ENCODE results near the gene UCP2. TPM values are rescaled to one million over a fixed set of nuclear protein-coding genes. Genes with fewer than 3 reads are reported as not detected.

The UCP2 gene
- total and polyA plus RNA-seq, 10 of the 15 experiments (the other 5 are each of a cell fraction or from before 2014, with no cell fraction given), result 32.9 to 248 (median 154) TPM

DNA sequence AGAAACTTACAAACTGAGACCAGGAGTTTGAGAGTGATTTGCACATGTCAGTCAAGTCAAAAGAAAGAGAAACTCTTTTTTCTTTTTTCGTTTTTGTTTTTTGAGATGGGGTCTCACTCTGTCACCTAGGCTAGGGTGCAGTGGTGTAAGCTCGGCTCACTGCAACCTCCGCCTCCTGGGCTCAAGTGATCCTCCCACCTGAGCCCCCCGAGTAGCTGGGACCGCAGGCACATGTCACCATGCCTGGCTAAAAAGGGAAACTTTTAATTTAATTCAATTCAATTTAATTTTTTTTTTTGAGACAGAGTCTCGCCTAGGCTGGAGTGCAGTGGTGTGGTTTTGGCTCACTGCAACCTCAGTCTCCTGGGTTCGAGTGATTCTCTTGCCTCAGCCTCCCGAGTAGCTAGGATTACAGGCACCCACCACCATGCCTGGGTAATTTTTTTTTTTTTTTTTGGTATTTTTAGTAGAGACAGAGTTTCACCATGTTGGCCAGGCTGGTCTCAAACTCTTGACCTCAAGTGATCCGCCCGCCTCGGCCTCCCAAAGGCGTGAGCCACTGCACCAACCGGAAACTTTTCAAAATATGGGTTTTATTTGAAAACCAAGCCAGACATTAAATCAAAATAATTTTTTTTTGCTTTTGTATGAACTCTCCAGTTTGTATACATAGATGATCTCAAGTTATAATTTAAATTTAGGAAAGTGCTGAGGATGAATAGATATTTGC, 16.4 kb upstream of the UCP2 start:
- no peak overlapping the region for H3K4me3 ChIP-seq

More for the DNA sequence above, 16.4 kb upstream of the UCP2 start:
- peak; percentile 44; the same call in 1 of the 2 replicates for TF ChIP-seq PKNOX1 (IDR thresholded peaks at IDR 0.05)
- TF ChIP-seq HDAC2 (IDR thresholded peaks at IDR 0.05), result no peak
- peak; percentile 3; the same call in 1 of the 2 replicates for TF ChIP-seq CREM (IDR thresholded peaks at IDR 0.05; ENCODE audit: low read depth)
- Histone ChIP-seq H3K9ac (ENCODE audit: control insufficient read depth, insufficient read depth, low read length) (no peak overlapping the region), H3K27ac (ENCODE audit: control insufficient read depth, insufficient read depth) (no peak overlapping the region), H3K4me2 (ENCODE audit: control insufficient read depth, insufficient read depth) (no peak overlapping the region), H3K27me3 (replicated peaks in 1 of 2; ENCODE audit: control insufficient read depth in 2 of 2, insufficient read depth in 2 of 2, low read length in 1 of 2) (no peaks in the 10 kb centered on the region), H3K79me2 (ENCODE audit: control insufficient read depth, insufficient read depth, low read length) (no peaks in the 10 kb centered on the region), H3K9me3 (replicated peaks; ENCODE audit: control insufficient read depth, insufficient read depth, low read length) (no peaks in the 10 kb centered on the region), H3K4me1 (ENCODE audit: control insufficient read depth, insufficient read depth, low read length) (peaks cover 43% of the 10 kb centered on the region), H3K36me3 (ENCODE audit: control insufficient read depth in 2 of 2, insufficient read depth in 2 of 2, low read length in 1 of 2) (no peaks in the 10 kb centered on the region), H4K20me1 (ENCODE audit: control insufficient read depth, insufficient read depth) (no peaks in the 10 kb centered on the region), H2AFZ (ENCODE audit: control insufficient read depth, low read depth, low read length) (no peak overlapping the region)
- no peak for ATAC-seq
- intact Hi-C loops (cut with micrococcal nuclease; ENCODE audit: unreplicated experiment), result loop anchor here (10.0 kb wide), 1 partner anchor 1816 kb away; the partner anchor contains the start of gene UVRAG
- ChIA-PET SMC1A (ENCODE audit: uncharacterized antibody, unreplicated experiment) (interaction anchor here (1.6 kb wide), 1 partner anchor 18 kb away, joined by 4 read pairs; no protein-coding TSS in a partner anchor), RAD21 (ENCODE audit: unreplicated experiment) (interaction anchor here (0.7 to 1.6 kb wide), 2 partner anchors 19 to 163 kb away, joined by 3 to 4 read pairs; no protein-coding TSS in a partner anchor), CTCF (interaction anchor here (0.7 to 2.5 kb wide), 3 partner anchors 13 to 265 kb away, joined by 3 to 5 read pairs (median 5); no protein-coding TSS in a partner anchor), POLR2A (no interaction called here)
- no TSS peak for BruUV-seq (replicated peaks)
- in situ Hi-C loops (cut with MboI), result no loop called here
- 90% methylated on average over 13 of the region's 13 CpGs for WGBS (ENCODE audit: insufficient coverage, insufficient replicate concordance, low lambda C conversion rate, missing lambda C conversion rate)
- no peak for DNase-seq (ENCODE audit: low read depth, low spot score)
- no peak for FAIRE-seq

Measured in GM12878 (cell line).